Measurements from ENCODE around the gene OGFOD3.

Gene OGFOD3

DNA sequence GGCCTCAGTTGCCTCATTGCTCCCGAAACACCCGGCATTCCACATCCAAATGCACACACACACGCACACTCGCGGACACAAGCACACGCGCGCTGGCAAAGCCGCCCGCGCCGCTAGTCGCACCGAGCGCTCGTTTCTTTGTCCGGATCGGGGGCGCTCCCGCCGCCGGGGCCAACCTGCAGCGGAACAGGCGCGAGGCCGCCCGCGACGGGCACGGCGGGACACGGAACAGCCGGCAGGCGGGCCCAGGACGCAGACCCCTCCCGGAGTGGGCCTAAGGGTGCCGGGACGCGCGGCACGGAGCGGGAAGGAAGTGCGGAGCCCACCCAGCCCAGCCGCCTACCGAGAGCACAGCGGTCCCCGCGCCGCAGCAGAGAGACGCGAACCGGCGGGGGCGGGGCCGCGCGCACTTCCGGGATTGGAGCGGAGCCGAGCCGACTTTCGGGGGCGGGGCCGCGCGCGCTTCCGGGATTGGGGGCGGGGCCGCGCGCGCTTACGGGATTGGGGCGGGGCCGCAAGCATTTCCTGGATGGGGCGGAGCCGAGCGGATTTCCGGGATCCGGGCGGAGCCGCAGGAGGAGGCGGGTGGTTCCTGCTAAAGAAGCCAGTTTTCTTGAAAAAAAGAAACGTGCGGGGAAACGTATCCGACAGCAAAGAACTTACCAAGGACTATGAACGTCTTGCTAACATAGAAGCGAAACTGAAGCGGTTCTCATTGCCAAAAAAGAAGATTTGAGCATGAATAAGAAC is 32.1 kb upstream of the OGFOD3 start, which contains the start of gene CYBC1:
Gene CYBC1, minus strand, starts transcription at position 396 of the 750 bp plus-strand sequence. CDS start 1,498 bp downstream, outside the sequence.
- TF ChIP-seq, protein P1, sequence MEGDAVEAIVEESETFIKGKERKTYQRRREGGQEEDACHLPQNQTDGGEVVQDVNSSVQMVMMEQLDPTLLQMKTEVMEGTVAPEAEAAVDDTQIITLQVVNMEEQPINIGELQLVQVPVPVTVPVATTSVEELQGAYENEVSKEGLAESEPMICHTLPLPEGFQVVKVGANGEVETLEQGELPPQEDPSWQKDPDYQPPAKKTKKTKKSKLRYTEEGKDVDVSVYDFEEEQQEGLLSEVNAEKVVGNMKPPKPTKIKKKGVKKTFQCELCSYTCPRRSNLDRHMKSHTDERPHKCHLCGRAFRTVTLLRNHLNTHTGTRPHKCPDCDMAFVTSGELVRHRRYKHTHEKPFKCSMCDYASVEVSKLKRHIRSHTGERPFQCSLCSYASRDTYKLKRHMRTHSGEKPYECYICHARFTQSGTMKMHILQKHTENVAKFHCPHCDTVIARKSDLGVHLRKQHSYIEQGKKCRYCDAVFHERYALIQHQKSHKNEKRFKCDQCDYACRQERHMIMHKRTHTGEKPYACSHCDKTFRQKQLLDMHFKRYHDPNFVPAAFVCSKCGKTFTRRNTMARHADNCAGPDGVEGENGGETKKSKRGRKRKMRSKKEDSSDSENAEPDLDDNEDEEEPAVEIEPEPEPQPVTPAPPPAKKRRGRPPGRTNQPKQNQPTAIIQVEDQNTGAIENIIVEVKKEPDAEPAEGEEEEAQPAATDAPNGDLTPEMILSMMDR (IDR thresholded peaks at IDR 0.05; ENCODE audit: borderline replicate concordance, insufficient read depth, low read depth, low read length), result no peak
- H3K4me3 ChIP-seq (ENCODE audit: low read depth, low read length), result peak within 1 kb of the TSS; percentile 79

- TF ChIP-seq, protein P1 (IDR thresholded peaks at IDR 0.05; ENCODE audit: borderline replicate concordance, insufficient read depth, low read depth, low read length), result no peak
- H3K4me3 ChIP-seq (ENCODE audit: low read depth, low read length), result peak overlapping the region; percentile 79
Observed at GRCh38 chr17:82449883-82450356, 31.5 kb upstream of the OGFOD3 start.

DNA sequence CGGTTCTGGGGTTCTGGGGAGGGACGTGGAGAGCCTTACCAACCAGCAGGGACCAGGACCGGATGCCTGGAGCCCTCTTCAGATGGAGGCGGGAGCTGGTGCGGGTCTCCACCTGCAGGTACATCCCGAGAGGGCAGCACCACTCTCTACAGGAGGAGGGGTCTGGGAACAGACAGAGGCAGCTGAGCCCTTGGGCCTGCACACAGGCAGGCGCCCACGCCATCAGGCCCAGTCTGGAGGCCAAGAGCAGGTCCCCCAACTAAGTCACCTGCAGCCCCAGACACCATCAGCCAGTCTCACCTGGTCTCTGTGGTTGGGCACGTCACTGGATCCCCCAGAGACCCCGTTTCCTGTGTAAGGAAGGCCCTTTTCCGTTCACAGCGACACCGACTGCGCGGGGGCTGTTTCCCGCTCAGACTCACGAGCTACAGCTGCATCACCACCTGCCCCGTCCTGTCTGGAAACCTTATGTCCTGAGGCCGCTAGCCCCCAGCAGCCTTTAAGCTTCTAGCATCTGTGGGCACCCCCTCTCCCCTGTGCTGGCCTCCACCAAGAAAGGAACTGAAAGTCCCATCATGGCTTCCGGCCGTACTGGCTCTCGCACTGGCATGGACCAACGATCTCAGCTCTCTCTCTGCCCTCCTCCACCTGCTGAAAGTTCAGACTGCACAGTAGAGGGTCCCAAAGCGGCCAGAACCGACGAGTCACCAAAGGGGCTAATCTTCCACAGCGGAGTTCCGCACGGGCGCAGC is 30.9 kb upstream of the OGFOD3 start:
- TF ChIP-seq, protein P1 (IDR thresholded peaks at IDR 0.05; ENCODE audit: borderline replicate concordance, insufficient read depth, low read depth, low read length), result no peak
- peak overlapping the region; percentile 79 for H3K4me3 ChIP-seq (ENCODE audit: low read depth, low read length)

- TF ChIP-seq, protein P1 (IDR thresholded peaks at IDR 0.05; ENCODE audit: borderline replicate concordance, insufficient read depth, low read depth, low read length), result no peak
- H3K4me3 ChIP-seq (ENCODE audit: low read depth, low read length), result no peak overlapping the region
Observed at GRCh38 chr17:82447876-82448275, 29.5 kb upstream of the OGFOD3 start.

- no peak overlapping the region for H3K4me3 ChIP-seq (ENCODE audit: low read depth, low read length)
- TF ChIP-seq, protein P1 (IDR thresholded peaks at IDR 0.05; ENCODE audit: borderline replicate concordance, insufficient read depth, low read depth, low read length), result no peak
Observed at GRCh38 chr17:82446649-82447048, 28.3 kb upstream of the OGFOD3 start.

DNA sequence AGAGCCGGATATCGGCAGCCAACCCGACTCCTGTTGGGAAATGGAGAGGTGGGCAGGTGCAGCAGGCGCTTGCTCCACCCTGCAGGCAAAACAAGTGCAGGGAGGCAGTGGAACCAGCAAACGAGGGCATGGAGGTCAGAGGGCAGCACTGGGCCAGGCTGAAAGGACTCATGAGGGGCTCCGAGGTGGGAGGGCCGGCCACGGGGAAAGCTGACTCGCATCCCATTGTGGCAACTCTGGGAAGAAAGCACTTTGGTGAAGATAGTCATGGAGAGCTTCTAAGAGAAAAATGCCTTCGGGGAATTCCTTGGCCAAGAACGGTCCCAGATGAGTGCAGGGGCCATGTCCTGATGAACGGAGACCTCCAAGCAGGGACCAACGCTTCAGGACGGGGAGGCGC is 27.7 kb upstream of the OGFOD3 start:
- H3K4me3 ChIP-seq (ENCODE audit: low read depth, low read length), result no peak overlapping the region
- TF ChIP-seq, protein P1 (IDR thresholded peaks at IDR 0.05; ENCODE audit: borderline replicate concordance, insufficient read depth, low read depth, low read length), result no peak

All from GM12875 (cell line).